Smooth muscle cell of the brain vasculature (primary cell): Measurements from ENCODE around the gene SCP2D1.

Experiments used
- DNase-seq: peaks from one replicate; pipeline ENCODE4 v3.0.0-alpha.2; 2012; ENCODE audit warnings: low read depth, low spot score

Gene SCP2D1

DNA sequence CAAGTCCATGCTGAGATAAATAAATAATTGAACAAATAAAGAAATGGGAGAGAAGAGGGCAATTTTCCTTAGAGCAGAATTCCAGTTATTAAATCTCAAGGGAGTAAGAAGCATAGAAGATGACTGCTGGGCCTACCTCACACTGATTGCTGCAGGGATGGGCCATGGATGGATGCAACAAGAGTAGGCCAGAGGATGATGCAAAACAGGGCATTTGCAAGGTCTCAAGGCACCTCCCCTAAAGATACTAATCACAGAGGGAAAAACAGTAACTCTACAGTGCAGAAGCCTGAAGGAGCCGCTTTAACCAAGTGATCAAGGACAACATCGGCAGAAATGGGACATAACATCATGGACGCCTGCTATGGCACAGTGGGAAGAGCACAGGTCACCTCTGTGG lies 1.7 kb upstream of the SCP2D1 start:
- no peak for DNase-seq

- DNase-seq, result no peak
Measured at GRCh38 chr20:18815194-18815942, 1.8 kb downstream of the SCP2D1 start.

DNA sequence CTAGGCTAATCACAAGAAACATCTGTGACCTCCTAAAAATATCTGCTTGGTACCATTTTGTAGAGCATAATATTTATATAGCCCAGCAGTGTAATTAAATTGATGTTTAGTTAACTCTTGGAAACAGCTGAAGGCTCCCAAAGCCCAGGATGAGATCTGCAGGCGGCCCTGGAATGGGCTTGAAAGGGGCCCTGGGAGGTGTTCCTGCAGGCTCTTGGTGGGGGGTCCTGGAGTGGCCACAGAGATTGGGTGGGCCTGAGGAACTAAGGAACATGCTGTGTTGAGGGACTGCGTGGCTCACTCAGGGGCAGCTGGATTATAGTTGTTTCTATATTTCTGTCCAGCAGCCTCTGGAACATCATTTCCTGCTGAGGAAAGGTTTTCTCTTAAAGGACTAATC lies 9.2 kb downstream of the SCP2D1 start:
- DNase-seq, result no peak

GRCh38 chr20:18831830-18832499 lies 18.4 kb downstream of the SCP2D1 start:
- no peak for DNase-seq

GRCh38 chr20:18832546-18833200 lies 19.1 kb downstream of the SCP2D1 start:
- no peak for DNase-seq

DNA sequence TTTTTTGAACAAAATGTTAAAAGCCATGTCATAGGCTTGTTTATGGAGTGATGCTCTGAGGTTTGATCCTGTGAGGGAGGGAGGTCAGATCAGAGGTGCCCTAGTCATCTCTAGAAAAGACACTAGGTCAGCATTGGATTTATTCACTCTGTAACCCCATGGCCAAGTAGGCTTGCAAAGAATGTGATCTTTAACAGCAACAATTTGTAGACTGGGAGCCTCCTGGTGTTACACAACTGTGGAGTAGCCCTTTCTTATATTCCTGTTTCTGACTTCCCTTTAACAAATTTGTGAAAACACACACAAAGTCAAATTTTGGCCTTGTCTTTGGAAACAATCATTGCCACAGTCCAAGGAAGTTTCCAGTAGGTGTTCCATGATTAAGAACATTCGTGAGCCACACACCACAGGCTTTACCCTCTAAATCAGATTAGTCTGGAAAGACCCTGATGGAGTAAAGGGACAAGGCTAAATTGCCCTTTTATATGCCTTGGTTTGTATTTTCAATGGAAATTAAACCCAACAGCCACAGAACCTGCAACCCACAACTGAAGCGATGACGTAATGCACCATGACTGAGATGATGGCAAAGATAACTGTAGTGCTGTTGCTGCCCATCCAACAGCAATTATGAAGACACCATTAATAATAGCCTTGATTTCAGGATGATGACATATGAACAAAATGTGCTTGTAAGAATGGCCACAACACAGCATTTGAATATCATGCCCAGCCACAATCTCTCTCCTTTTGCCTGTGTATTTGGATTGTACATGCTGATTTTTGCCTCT lies 22.1 kb downstream of the SCP2D1 start:
- no peak for DNase-seq

DNA sequence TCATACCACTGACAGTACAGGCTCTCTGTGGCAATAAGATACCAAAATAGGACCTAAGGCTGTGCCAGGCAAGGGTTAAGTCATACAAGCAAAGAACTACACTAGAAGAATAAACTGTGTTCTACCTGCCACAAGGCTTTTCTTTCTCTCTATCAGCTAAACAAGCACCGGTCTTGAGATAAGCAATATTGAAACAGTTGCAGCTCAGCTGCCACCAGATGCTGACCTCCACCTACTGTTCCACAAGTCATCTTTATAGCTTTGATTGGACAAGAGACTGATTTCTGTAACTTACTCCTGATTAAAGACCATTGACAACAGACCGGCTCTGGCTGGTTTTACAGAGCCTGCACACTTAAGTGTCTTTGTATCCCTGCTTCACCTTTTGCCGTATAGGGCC lies 24.1 kb downstream of the SCP2D1 start:
- DNase-seq, result no peak

DNA sequence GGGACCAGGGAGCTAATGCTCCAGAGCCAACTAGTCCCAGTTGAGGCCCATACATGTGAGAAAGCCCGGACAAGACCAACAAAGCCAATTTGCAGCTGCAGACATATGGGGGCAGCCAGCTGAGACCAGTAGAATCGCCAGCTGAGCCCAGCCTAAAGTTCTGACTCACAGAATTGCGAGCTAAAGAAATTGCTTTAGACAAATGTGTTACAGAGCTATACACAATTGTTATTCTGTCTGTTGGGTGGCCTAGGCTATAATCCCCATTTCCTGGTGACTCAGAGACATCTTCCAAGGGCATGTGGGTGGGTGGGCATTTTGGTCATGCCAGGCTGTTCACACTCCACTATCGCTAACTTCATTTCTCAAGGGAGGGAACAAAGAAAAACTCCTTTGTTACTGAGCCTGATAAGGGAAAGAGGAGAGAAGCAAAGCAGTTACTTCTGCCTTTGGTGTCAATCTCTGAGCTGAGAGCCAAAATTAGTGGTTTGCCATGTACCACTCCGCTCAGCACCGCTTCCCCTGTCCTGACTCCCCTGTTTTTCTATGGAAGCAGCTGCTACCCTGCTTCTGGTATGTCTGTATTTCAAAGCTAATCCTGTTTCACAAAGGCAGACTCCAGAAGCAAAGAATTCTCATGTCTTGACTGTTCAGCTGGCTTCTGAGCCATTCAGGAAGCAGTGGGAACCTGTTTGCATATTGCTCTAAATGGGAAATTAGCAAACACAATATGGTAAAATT lies 26.1 kb downstream of the SCP2D1 start:
- DNase-seq, result no peak

DNA sequence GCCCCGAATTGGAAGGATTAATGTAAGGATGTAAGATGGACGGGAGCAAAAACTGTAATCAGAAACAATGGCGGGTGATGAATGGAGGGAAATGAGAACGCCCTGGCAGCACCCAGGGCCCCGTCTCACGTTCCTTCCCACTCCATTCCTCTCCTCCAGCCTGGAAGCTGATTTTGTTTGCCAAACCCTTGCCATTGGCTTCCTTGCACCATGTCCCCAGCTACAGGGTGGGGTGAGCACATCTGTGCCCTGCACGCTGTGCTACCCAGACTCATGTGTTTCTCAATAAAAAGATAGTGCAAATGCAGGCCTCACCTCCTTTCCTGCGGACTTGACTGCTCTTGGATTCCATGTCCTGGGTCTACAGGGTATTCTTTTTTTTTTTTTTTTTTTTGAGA lies 26.7 kb downstream of the SCP2D1 start:
- no peak for DNase-seq

GRCh38 chr20:18845017-18845416 lies 31.4 kb downstream of the SCP2D1 start:
- no peak for DNase-seq

- DNase-seq, result no peak
Measured at GRCh38 chr20:18847226-18847755, 33.7 kb downstream of the SCP2D1 start.

DNA sequence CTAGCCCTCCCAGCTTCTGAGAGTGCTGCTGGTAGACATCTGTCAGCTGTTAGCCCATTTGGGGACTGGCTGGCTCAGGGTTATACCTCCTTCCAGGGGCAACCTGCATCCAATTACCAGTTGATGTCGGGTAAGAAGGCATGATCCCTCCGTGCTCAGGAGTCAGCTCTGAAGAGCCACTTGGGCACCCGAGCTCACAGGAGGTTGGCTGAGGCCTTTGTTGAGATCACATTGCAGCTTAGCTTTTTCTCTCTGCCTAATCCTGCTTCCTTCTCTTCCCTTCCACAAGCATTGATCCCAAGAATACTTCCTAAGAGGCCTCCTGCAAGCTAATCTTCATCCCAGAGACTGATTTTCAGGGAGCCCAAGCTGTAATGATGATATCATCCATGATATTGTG lies 35.5 kb downstream of the SCP2D1 start:
- no peak for DNase-seq

GRCh38 chr20:18851629-18852028 lies 38.0 kb downstream of the SCP2D1 start:
- no peak for DNase-seq

GRCh38 chr20:18852318-18852717 lies 38.7 kb downstream of the SCP2D1 start:
- DNase-seq, result no peak

DNA sequence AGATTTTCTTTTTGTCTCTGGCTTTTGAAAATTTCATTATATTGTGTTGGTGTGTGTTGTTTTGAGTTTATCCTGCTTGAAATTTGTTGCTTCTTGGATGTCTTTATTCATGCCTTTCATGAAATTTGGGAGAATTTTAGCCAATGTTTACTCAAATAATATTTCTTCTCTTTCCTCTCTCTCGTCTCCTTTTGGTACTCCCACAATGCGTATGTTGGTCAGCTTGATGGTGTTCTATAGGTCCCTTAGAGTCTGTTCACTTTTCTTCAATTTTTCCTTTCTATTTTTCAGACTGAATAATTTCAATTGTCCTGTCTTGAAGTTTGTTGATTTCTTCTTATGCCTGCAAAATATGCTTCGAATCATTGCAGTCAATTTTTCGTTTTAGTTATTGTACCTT lies 39.6 kb downstream of the SCP2D1 start:
- no peak for DNase-seq

DNA sequence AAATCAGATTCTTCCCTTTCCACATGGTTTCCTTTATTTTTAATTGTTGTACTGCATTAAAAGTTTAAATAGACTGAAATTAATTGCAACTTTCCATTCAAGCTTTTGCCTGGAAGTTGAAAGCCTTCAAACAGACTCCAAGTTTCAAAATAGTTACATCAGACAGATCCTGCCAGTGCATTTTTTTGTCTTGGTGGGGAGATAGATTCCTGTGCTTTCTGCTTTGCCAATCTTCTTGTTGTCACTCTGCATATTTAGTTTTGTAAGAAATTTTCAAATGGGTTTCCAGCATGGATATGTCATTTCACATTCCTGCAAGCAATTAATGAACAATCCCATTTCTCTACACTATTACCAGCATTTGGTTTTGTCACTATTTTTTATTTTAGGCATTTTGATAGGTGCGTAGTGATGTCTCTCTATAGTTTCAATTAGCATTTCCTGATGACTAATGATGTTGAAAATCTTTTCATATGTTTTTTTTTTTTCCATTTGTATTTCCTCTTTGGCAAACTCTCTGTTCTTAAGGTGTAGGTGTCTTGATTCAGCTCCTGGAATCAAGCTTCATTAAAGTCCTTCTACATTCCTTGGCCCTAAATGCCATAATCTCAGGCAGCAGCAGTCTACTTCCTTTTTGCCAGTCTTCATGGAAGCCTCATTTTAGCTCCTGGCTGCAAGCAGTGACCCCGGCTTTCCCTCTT lies 40.5 kb downstream of the SCP2D1 start:
- no peak for DNase-seq

GRCh38 chr20:18855882-18856281 lies 42.3 kb downstream of the SCP2D1 start:
- DNase-seq, result no peak

DNA sequence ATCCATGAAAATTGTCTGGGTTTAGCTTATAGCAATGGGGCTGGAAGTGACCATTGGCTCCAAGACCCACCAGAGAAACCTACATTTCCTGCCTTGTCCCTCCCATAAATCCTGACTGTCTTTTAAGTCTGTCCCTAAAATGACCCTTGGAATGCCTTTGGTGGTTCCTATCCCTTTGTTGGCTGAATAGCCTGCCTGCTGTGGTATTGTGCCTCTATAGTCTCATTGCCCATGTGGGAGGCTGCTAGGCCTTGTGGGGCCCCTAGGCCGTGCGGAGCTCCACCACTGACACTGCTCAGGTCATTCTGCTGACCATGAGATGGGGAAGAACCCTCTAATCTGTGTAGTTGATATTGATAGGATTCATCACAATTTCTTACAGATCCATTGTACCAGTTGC lies 43.3 kb downstream of the SCP2D1 start:
- no peak for DNase-seq

GRCh38 chr20:18857640-18858039 lies 44.1 kb downstream of the SCP2D1 start:
- no peak for DNase-seq

- no peak for DNase-seq
Measured at GRCh38 chr20:18858816-18859215, 45.2 kb downstream of the SCP2D1 start.
